ENCODE measurements around the gene KIAA0586. TPM values are rescaled to one million over a fixed set of nuclear protein-coding genes. Genes with fewer than 3 reads are reported as not detected.

The KIAA0586 gene
- total and polyA plus RNA-seq, 2 of the 4 experiments (the other 2 are of a cell fraction): 9.4 to 36.7 TPM

GRCh38 chr14:58401587-58401986, 25.9 kb upstream of the KIAA0586 start:
- no peak overlapping the region for H2AFZ ChIP-seq (replicated peaks; ENCODE audit: low read length, poor library complexity)
- intact Hi-C loops (cut with micrococcal nuclease) (no loop called here), dilution Hi-C loops (cut with HindIII; ENCODE audit: low sequenced_read_pairs, unreplicated experiment) (no loop called here), in situ Hi-C loops (cut with MboI; ENCODE audit: low sequenced_read_pairs) (no loop called here)
- no CpG with 5 or more reads among the region's 3 CpGs for WGBS, 2 experiments (ENCODE audit: extremely low coverage in 2 of 2, insufficient read length in 1 of 2)
- H2BK20ac ChIP-seq (ENCODE audit: low read depth, low read length): no peak overlapping the region
- H4K5ac ChIP-seq (ENCODE audit: low read depth, low read length): no peak overlapping the region
- H3K9me1 ChIP-seq (ENCODE audit: insufficient read depth, low read length): peaks cover 6% of the 10 kb centered on the region; the same call in 1 of the 2 replicates
- H3K23ac ChIP-seq (ENCODE audit: low read depth, low read length): no peak overlapping the region
- DNase-seq (no peak), ATAC-seq (ENCODE audit: low read depth) (no peak)
- H3K27me3 ChIP-seq (ENCODE audit: control insufficient read depth, insufficient read depth, low read length): no peaks in the 10 kb centered on the region
- H3K36me3 ChIP-seq (ENCODE audit: control insufficient read depth, insufficient read depth, low read length): no peaks in the 10 kb centered on the region
- H3K4me2 ChIP-seq (ENCODE audit: low read depth, low read length): no peak overlapping the region
- H3K9me3 ChIP-seq (ENCODE audit: control insufficient read depth, insufficient read depth, low read length): no peaks in the 10 kb centered on the region
- no peak overlapping the region for H4K91ac ChIP-seq (ENCODE audit: insufficient read depth, low read depth, low read length)
- H3K4me1 ChIP-seq (ENCODE audit: control insufficient read depth, insufficient read depth, low read length): no peaks in the 10 kb centered on the region
- no peak overlapping the region for H3K4me3 ChIP-seq (ENCODE audit: insufficient read depth, low read depth, low read length)
- no peak overlapping the region for H2AK5ac ChIP-seq (ENCODE audit: low read depth, low read length)
- H3K27ac ChIP-seq (ENCODE audit: insufficient read depth, low read length): no peak overlapping the region
- no peak overlapping the region for H2AK9ac ChIP-seq (replicated peaks; ENCODE audit: low read depth, low read length, poor library complexity)
- H2BK120ac ChIP-seq (ENCODE audit: low read depth, low read length): no peak overlapping the region
- H3K18ac ChIP-seq (ENCODE audit: low read depth, low read length): no peak overlapping the region
- no peaks in the 10 kb centered on the region for H4K20me1 ChIP-seq (ENCODE audit: insufficient read depth, low read length)
- no peak overlapping the region for H4K8ac ChIP-seq (ENCODE audit: low read depth in 2 of 2, low read length in 2 of 2)
- H3K14ac ChIP-seq (replicated peaks; ENCODE audit: low read depth, low read length): no peak overlapping the region
- no TSS peak for BruUV-seq (replicated peaks)
- H3K9ac ChIP-seq (ENCODE audit: low read depth, low read length): no peak overlapping the region
- no peak overlapping the region for H2BK15ac ChIP-seq (ENCODE audit: low read depth, low read length)
- no peak overlapping the region for H2BK5ac ChIP-seq (ENCODE audit: low read depth, low read length, poor library complexity, severe bottlenecking)
- ChIA-PET POLR2A (ENCODE audit: unreplicated experiment) (no interaction called here), CTCF (no interaction called here)
- TF ChIP-seq CTCF (conservative IDR thresholded peaks at IDR 0.05; ENCODE audit: low read depth, low read length) (no peak), RCOR1 (IDR thresholded peaks at IDR 0.05; ENCODE audit: insufficient replicate concordance, low read length) (no peak), RAD21 (IDR thresholded peaks at IDR 0.05; ENCODE audit: low read length) (no peak), ELK1 (IDR thresholded peaks at IDR 0.05; ENCODE audit: borderline replicate concordance, low read depth, low read length) (no peak), SMC3 (IDR thresholded peaks at IDR 0.05; ENCODE audit: low read depth, low read length) (no peak), NFE2L2 (IDR thresholded peaks at IDR 0.05; ENCODE audit: low read depth, low read length) (no peak), MAZ (IDR thresholded peaks at IDR 0.05; ENCODE audit: borderline replicate concordance, low read depth, low read length) (no peak), USF2 (IDR thresholded peaks at IDR 0.05; ENCODE audit: low read depth, low read length) (no peak), MAFK (IDR thresholded peaks at IDR 0.05; ENCODE audit: low read depth, low read length) (no peak), RFX5 (IDR thresholded peaks at IDR 0.05; ENCODE audit: low read depth, low read length) (no peak), CHD1 (IDR thresholded peaks at IDR 0.05; ENCODE audit: low read depth, low read length) (no peak)
- H3K4ac ChIP-seq (ENCODE audit: low read depth, low read length): no peak overlapping the region
- H3K79me1 ChIP-seq (ENCODE audit: low read depth in 1 of 2, low read length in 2 of 2): no peaks in the 10 kb centered on the region
- H3K56ac ChIP-seq (ENCODE audit: extremely low read depth, insufficient read depth, low read length): no peak overlapping the region

All from IMR-90 (cell line).